Prostate gland (tissue), 2 donors: ENCODE measurements around the gene AHR. TPM values are rescaled to one million over a fixed set of nuclear protein-coding genes. Genes with fewer than 3 reads are reported as not detected.

ENCODE experiments used
- DNase-seq: peaks from one replicate; pipeline ENCODE4 v3.0.0-alpha.2; 2019; ENCODE audit warnings: low spot score
- H3K27ac ChIP-seq, 2 donors: fragments of 200-600 bp; sonication (generic); 2 replicates each; pipeline ENCODE4 v1.5.1; 2017 to 2019
- H3K27me3 ChIP-seq: fragments of 200-600 bp; sonication (generic); replicated peaks from 2 replicates; pipeline ENCODE4 v1.5.1; 2019; ENCODE audit not compliant: insufficient read depth
- H3K36me3 ChIP-seq, 2 donors: fragments of 200-600 bp; sonication (generic); 1 replicate in 1 of 2; 2 replicates in 1 of 2; pipeline versions ENCODE4 v1.5.1 to v1.8.1; 2017 to 2019
- H3K4me1 ChIP-seq: fragments of 200-600 bp; sonication (generic); replicated peaks from 2 replicates; pipeline ENCODE4 v1.5.1; 2019
- H3K4me3 ChIP-seq, 2 donors: fragments of 200-600 bp; sonication (generic); 2 replicates each; pipeline ENCODE4 v1.5.1; 2017 to 2019
- H3K9me3 ChIP-seq: fragments of 200-600 bp; sonication (generic); 2 replicates; pipeline ENCODE4 v1.5.1; 2017
- POLR2A ChIP-seq: fragments of 450-650 bp; IDR thresholded peaks from one replicate; pipeline ENCODE4 v1.6.1; 2016; ENCODE audit warnings: antibody characterized with exemption, mild to moderate bottlenecking
- POLR2AphosphoS5 ChIP-seq: sonication (generic); formaldehyde crosslinking; IDR thresholded peaks from one replicate; pipeline ENCODE4 v1.6.1; 2017; ENCODE audit warnings: antibody characterized with exemption
- WGBS: methylation state at CpG from one replicate; pipeline ENCODE4 v1.1.5; 2018; 5-methylcytosine and 5-hydroxymethylcytosine counted together
- intact Hi-C: fragments of 100-400 bp; cut with DNase I; formaldehyde crosslinking; loops from one replicate; pipeline ENCODE4 v1.14.2; 2022
- total RNA-seq, 2 donors: library from RNA; depleted of rRNA; stranded (reverse); fragments of >200 nt; gene quantifications; one replicate each; pipeline ENCODE4 v1.1.0, GENCODE V29; 2016
- TF ChIP-seq, protein P1 (sequence below), 4 experiments: fragments of 200-600 bp in 2 of 4; fragments of 450-650 bp in 2 of 4; sonication (generic) in 2 of 4; IDR thresholded peaks; 1 replicate in 3 of 4; 2 replicates in 1 of 4; pipeline ENCODE4 v1.5.1; 2016 to 2019; ENCODE audit warnings: antibody characterized with exemption in 4 of 4, mild to moderate bottlenecking in 2 of 4, moderate library complexity in 2 of 4

Gene AHR
- total RNA-seq, 2 donors from 2014 or later = 49.4 to 55.7 TPM

DNA sequence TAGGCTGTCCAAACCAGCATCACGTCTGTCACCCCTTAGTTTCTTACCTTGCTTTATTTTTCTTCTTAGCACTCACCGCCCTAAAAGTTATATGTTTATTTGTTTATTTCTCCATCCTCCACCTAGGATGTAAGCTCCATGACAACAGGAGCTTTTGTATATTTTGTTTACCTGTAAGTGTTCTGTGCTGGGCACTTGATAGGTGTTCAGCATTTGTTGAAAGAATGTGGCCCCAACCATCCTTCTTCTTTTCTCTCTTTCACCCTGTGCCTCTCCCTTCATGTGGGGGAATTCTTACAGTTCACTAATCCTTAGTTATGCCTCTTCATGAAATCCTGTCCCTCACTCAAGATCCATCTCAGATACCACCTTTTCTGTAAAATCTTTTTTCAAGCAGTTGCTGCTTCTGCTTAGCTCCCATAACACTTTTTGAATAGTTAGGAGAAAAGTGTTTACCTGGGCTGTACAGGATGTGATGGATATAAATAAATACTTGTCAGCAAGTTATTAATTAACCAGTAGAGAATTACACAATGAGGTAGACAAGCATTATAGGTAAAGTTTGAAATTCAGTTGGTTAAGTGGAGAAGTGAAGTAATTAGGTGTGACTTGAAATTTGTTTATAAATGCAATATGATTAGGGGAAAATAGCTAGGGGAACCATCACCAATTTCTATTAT lies 9.7 kb downstream of the AHR start:
- Histone ChIP-seq H3K9me3 (no peaks in the 10 kb centered on the region), H3K27ac (no peak overlapping the region), H3K4me1 (no peaks in the 10 kb centered on the region), H3K36me3 (no peaks in the 10 kb centered on the region), H3K4me3 (no peak overlapping the region), H3K27me3 (no peaks in the 10 kb centered on the region)
- 87% methylated on average over 2 of the region's 2 CpGs for WGBS
- TF ChIP-seq POLR2AphosphoS5 = no peak
- TF ChIP-seq, protein P1, sequence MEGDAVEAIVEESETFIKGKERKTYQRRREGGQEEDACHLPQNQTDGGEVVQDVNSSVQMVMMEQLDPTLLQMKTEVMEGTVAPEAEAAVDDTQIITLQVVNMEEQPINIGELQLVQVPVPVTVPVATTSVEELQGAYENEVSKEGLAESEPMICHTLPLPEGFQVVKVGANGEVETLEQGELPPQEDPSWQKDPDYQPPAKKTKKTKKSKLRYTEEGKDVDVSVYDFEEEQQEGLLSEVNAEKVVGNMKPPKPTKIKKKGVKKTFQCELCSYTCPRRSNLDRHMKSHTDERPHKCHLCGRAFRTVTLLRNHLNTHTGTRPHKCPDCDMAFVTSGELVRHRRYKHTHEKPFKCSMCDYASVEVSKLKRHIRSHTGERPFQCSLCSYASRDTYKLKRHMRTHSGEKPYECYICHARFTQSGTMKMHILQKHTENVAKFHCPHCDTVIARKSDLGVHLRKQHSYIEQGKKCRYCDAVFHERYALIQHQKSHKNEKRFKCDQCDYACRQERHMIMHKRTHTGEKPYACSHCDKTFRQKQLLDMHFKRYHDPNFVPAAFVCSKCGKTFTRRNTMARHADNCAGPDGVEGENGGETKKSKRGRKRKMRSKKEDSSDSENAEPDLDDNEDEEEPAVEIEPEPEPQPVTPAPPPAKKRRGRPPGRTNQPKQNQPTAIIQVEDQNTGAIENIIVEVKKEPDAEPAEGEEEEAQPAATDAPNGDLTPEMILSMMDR (IDR thresholded peaks at IDR 0.05) = no peak
- no peak for TF ChIP-seq POLR2A
- intact Hi-C loops = loop anchor here (10.0 kb wide), 1 partner anchor 337 kb away; no protein-coding TSS in a partner anchor
- DNase-seq = no peak

- no peaks in the 10 kb centered on the region for H3K4me1 ChIP-seq
- intact Hi-C loops = no loop called here
- H3K27me3 ChIP-seq = no peaks in the 10 kb centered on the region
- H3K4me3 ChIP-seq = no peak overlapping the region
- H3K9me3 ChIP-seq = no peaks in the 10 kb centered on the region
- DNase-seq = no peak
- WGBS = 85% methylated on average over 4 of the region's 4 CpGs
- no peak overlapping the region for H3K27ac ChIP-seq
- no peaks in the 10 kb centered on the region for H3K36me3 ChIP-seq
- TF ChIP-seq POLR2AphosphoS5 (no peak), POLR2A (no peak)
- TF ChIP-seq, protein P1 (IDR thresholded peaks at IDR 0.05) = no peak
Observed at GRCh38 chr7:17311194-17311593, 12.7 kb downstream of the AHR start.

DNA sequence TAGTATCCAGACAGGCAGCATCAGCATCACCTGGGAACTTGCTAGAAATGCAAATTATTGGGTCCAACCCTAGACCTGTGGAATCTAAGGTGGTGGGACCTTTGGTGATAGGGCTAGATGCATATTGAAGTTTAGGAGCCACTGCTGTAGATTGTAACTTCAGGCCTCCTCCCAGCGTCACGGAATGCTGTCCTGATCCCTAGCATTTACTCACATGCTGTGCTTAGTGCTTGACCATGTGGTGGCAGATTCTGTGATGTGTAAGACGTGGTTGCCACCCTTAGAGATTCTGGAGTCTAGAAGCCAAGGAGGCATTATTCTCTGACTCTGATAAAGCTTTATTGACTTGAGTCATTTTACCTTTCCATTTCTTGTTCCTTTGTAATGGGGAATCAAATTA lies 13.5 kb downstream of the AHR start:
- intact Hi-C loops = no loop called here
- H3K4me3 ChIP-seq = no peak overlapping the region
- no peak for DNase-seq
- TF ChIP-seq, protein P1 (IDR thresholded peaks at IDR 0.05) = no peak
- H3K27ac ChIP-seq = no peak overlapping the region
- H3K36me3 ChIP-seq = no peaks in the 10 kb centered on the region
- H3K9me3 ChIP-seq = no peaks in the 10 kb centered on the region
- H3K27me3 ChIP-seq = no peaks in the 10 kb centered on the region
- no peaks in the 10 kb centered on the region for H3K4me1 ChIP-seq
- 86% methylated on average over 3 of the region's 3 CpGs for WGBS

DNA sequence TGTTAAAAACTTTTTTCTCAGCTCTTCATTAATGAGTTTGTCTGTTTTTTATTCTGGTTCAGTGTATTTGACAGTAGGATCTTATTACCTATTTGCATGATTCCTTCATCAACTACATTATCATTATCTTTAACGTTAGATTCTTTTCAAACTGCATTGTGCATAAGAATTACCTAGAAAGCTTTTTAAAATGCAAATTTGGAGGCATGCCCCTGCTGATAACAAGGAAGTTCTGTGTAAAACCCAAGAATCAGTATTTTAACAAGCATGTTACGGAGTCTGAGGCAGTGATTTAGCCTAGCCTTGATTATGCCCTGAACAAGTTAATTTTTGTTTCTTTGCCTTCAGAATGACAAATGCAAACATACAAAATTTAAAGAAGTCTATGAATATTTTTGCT lies 14.2 kb downstream of the AHR start:
- Histone ChIP-seq H3K4me1 (no peaks in the 10 kb centered on the region), H3K9me3 (no peaks in the 10 kb centered on the region), H3K36me3 (no peaks in the 10 kb centered on the region), H3K4me3 (no peak overlapping the region), H3K27me3 (no peaks in the 10 kb centered on the region), H3K27ac (no peak overlapping the region)
- TF ChIP-seq POLR2A (no peak), POLR2AphosphoS5 (no peak)
- TF ChIP-seq, protein P1 (IDR thresholded peaks at IDR 0.05) = no peak
- no peak for DNase-seq
- intact Hi-C loops = no loop called here
- WGBS = 63% methylated on average over 2 of the region's 2 CpGs

- no peaks in the 10 kb centered on the region for H3K27me3 ChIP-seq
- intact Hi-C loops = no loop called here
- WGBS = 83% methylated on average over 5 of the region's 5 CpGs
- H3K36me3 ChIP-seq = no peaks in the 10 kb centered on the region
- no peak for DNase-seq
- no peak overlapping the region for H3K27ac ChIP-seq
- no peaks in the 10 kb centered on the region for H3K9me3 ChIP-seq
- H3K4me3 ChIP-seq = no peak overlapping the region
- TF ChIP-seq, protein P1 (IDR thresholded peaks at IDR 0.05) = no peak
- no peak for TF ChIP-seq POLR2A
- no peak for TF ChIP-seq POLR2AphosphoS5
- H3K4me1 ChIP-seq = no peaks in the 10 kb centered on the region
Observed at GRCh38 chr7:17313194-17313593, 14.7 kb downstream of the AHR start.
